CD14-positive monocyte (primary cell): ENCODE measurements around the gene CD6. TPM values are rescaled to one million over a fixed set of nuclear protein-coding genes. Genes with fewer than 3 reads are reported as not detected.

Source experiments
- DNase-seq, 3 donors: peaks; one replicate each; pipeline ENCODE4 v3.0.0-alpha.2; 2011 to 2022
- H2AFZ ChIP-seq: 2 replicates; pipeline ENCODE4 v1.6.0; 2012; ENCODE audit warnings: mild to moderate bottlenecking, low read depth, low read length, inconsistent platforms; ENCODE audit not compliant: insufficient read depth, poor library complexity, severe bottlenecking
- H3K27ac ChIP-seq, 2 donors: 1 replicate in 1 of 2; 2 replicates in 1 of 2; pipeline ENCODE4 v1.5.1; 2012 to 2013; ENCODE audit warnings: low read length in 2 of 2, control low read depth in 1 of 2, inconsistent platforms in 1 of 2, low read depth in 1 of 2, mild to moderate bottlenecking in 1 of 2
- H3K27me3 ChIP-seq, 2 donors: one replicate each; pipeline versions ENCODE4 v1.6.0 to v1.6.1; 2011 to 2013; ENCODE audit warnings: low read length in 2 of 2; ENCODE audit not compliant: control insufficient read depth in 2 of 2, insufficient read depth in 2 of 2
- H3K36me3 ChIP-seq, 2 donors: replicated peaks in 1 of 2; 1 replicate in 1 of 2; 2 replicates in 1 of 2; pipeline versions ENCODE4 v1.5.1 to v1.6.1; 2012 to 2013; ENCODE audit warnings: low read length in 2 of 2, control low read depth in 1 of 2, inconsistent platforms in 1 of 2, mild to moderate bottlenecking in 1 of 2; ENCODE audit not compliant: insufficient read depth in 2 of 2, control insufficient read depth in 1 of 2
- H3K4me1 ChIP-seq, 2 donors: 1 replicate in 1 of 2; 2 replicates in 1 of 2; pipeline versions ENCODE4 v1.5.1 to v1.6.1; 2012 to 2013; ENCODE audit warnings: low read length in 2 of 2, control low read depth in 1 of 2, inconsistent platforms in 1 of 2, mild to moderate bottlenecking in 1 of 2, moderate library complexity in 1 of 2; ENCODE audit not compliant: insufficient read depth in 2 of 2, control insufficient read depth in 1 of 2
- H3K4me2 ChIP-seq: replicated peaks from 2 replicates; pipeline ENCODE3; 2012; ENCODE audit warnings: low read length, moderate library complexity, mild to moderate bottlenecking; ENCODE audit not compliant: poor library complexity, severe bottlenecking; ENCODE audit errors: extremely low read depth
- H3K4me3 ChIP-seq, 3 experiments: fragments of 200-600 bp in 1 of 3; sonication (generic) in 1 of 3; replicated peaks in 1 of 3; 1 replicate in 2 of 3; 2 replicates in 1 of 3; pipeline ENCODE4 v1.5.1; 2011 to 2013; ENCODE audit warnings: low read length in 3 of 3, mild to moderate bottlenecking in 3 of 3, control low read depth in 2 of 3, low read depth in 2 of 3, inconsistent platforms in 1 of 3, moderate library complexity in 1 of 3
- H3K79me2 ChIP-seq: 2 replicates; pipeline ENCODE4 v1.6.0; 2012; ENCODE audit warnings: mild to moderate bottlenecking, control low read depth, inconsistent platforms, low read length, moderate library complexity; ENCODE audit not compliant: insufficient read depth
- H3K9ac ChIP-seq: 2 replicates; pipeline ENCODE4 v1.6.0; 2017; ENCODE audit warnings: low read length, mild to moderate bottlenecking; ENCODE audit not compliant: insufficient read depth, poor library complexity, severe bottlenecking
- H3K9me3 ChIP-seq, 2 donors: replicated peaks in 1 of 2; 1 replicate in 1 of 2; 2 replicates in 1 of 2; pipeline versions ENCODE4 v1.5.1 to v1.6.1; 2012 to 2013; ENCODE audit warnings: low read length in 2 of 2, control low read depth in 1 of 2; ENCODE audit not compliant: control insufficient read depth in 1 of 2, insufficient read depth in 1 of 2
- H4K20me1 ChIP-seq: 2 replicates; pipeline ENCODE4 v1.6.0; 2012; ENCODE audit warnings: mild to moderate bottlenecking, low read length, control low read depth, moderate library complexity; ENCODE audit not compliant: insufficient read depth
- H3K27ac Mint-ChIP-seq, 7 donors: one replicate each; pipeline ENCODE4 v1.8.0; 2020; ENCODE audit warnings: mild to moderate bottlenecking in 7 of 7, mixed read lengths in 7 of 7, moderate library complexity in 6 of 7, inconsistent platforms in 2 of 7
- H3K27me3 Mint-ChIP-seq, 3 donors: one replicate each; pipeline ENCODE4 v1.8.0; 2021 to 2022; ENCODE audit warnings: low read depth in 3 of 3, mild to moderate bottlenecking in 3 of 3, mixed read lengths in 3 of 3, moderate library complexity in 3 of 3, inconsistent platforms in 1 of 3
- H3K36me3 Mint-ChIP-seq, 2 donors: one replicate each; pipeline ENCODE4 v1.8.0; 2020; ENCODE audit warnings: mixed read lengths in 2 of 2, inconsistent platforms in 1 of 2, mild to moderate bottlenecking in 1 of 2
- H3K4me1 Mint-ChIP-seq: one replicate; pipeline ENCODE4 v1.8.0; 2020; ENCODE audit warnings: mild to moderate bottlenecking, mixed read lengths
- H3K4me3 Mint-ChIP-seq, 2 donors: one replicate each; pipeline ENCODE4 v1.8.0; 2020; ENCODE audit warnings: mild to moderate bottlenecking in 2 of 2, mixed read lengths in 2 of 2, moderate library complexity in 1 of 2
- H3K9me3 Mint-ChIP-seq, 7 donors: one replicate each; pipeline ENCODE4 v1.8.0; 2020 to 2022; ENCODE audit warnings: mixed read lengths in 7 of 7, mild to moderate bottlenecking in 6 of 7, moderate library complexity in 6 of 7, inconsistent platforms in 2 of 7
- CTCF ChIP-seq: fragments of 200-600 bp; IDR thresholded peaks from one replicate; pipeline ENCODE4 v1.8.0; 2022; ENCODE audit warnings: antibody characterized with exemption, mild to moderate bottlenecking
- WGBS: methylation state at CpG from one replicate; pipeline ENCODE4 v1.1.5; 2013; ENCODE audit warnings: missing lambda C conversion rate; ENCODE audit not compliant: insufficient coverage; 5-methylcytosine and 5-hydroxymethylcytosine counted together
- intact Hi-C, 2 donors: fragments of 100-400 bp; cut with micrococcal nuclease; formaldehyde crosslinking; loops; one replicate each; pipeline versions ENCODE4 v1.15.0 to v1.15.1; 2023
- polyA plus RNA-seq, 3 donors: library from polyadenylated mRNA; depleted of rRNA in 1 of 3; unstranded in 2 of 3; stranded (reverse) in 1 of 3; fragments of 300-500 nt in 2 of 3; fragments of >200 nt in 1 of 3; fragmentation: Illumina TruSeq in 2 of 3; gene quantifications; 1 replicate in 2 of 3; 2 replicates in 1 of 3; pipeline ENCODE4 v1.2.3, GENCODE V29; 2012 to 2021

CD6 gene
- polyA plus RNA-seq, 3 donors: 0.09 to 0.39 (median 0.39) TPM

GRCh38 chr11:60970890-60971289, 590 bp upstream of the CD6 start:
- peak overlapping the region; percentile 31 to 64 for H3K4me3 Mint-ChIP-seq
- H3K27ac Mint-ChIP-seq: no peak overlapping the region

GRCh38 chr11:60972182-60973030, 926 bp downstream of the CD6 start:
- H3K4me1 ChIP-seq: peaks cover 0 to 5% of the 10 kb centered on the region in 2 donors
- peaks cover 7 to 8% of the 10 kb centered on the region in 2 donors for H3K9me3 ChIP-seq
- no peaks in the 10 kb centered on the region for H4K20me1 ChIP-seq
- peaks cover 0 to 16% (median 10%) of the 10 kb centered on the region in 7 donors for H3K9me3 Mint-ChIP-seq
- H3K36me3 Mint-ChIP-seq: no peaks in the 10 kb centered on the region
- 82% methylated on average over 14 of the region's 15 CpGs for WGBS
- H3K36me3 ChIP-seq: no peaks in the 10 kb centered on the region
- no peak overlapping the region for H3K4me2 ChIP-seq
- peaks cover 0 to 19% of the 10 kb centered on the region in 2 donors for H3K27me3 ChIP-seq
- H3K79me2 ChIP-seq: no peaks in the 10 kb centered on the region
- intact Hi-C loops: no loop called here
- H2AFZ ChIP-seq: no peak overlapping the region
- H3K4me1 Mint-ChIP-seq: peaks cover 17% of the 10 kb centered on the region
- no peak overlapping the region for H3K27ac Mint-ChIP-seq
- DNase-seq: no peak
- no peak overlapping the region for H3K27ac ChIP-seq
- H3K4me3 ChIP-seq: no peak overlapping the region
- TF ChIP-seq CTCF: no peak
- peak overlapping the region; percentile 22 to 57 for H3K4me3 Mint-ChIP-seq
- H3K9ac ChIP-seq: no peak overlapping the region
- peaks cover 25 to 37% (median 28%) of the 10 kb centered on the region in 3 donors for H3K27me3 Mint-ChIP-seq

More at GRCh38 chr11:60970890-60971289, 590 bp upstream of the CD6 start:
- Histone ChIP-seq H3K9ac (no peak overlapping the region), H3K36me3 (no peaks in the 10 kb centered on the region), H3K4me2 (no peak overlapping the region), H3K27me3 (peaks cover 0 to 19% of the 10 kb centered on the region in 2 donors), H4K20me1 (no peaks in the 10 kb centered on the region), H3K4me3 (no peak overlapping the region), H3K27ac (no peak overlapping the region), H3K79me2 (no peaks in the 10 kb centered on the region), H2AFZ (no peak overlapping the region), H3K9me3 (peaks cover 7 to 8% of the 10 kb centered on the region in 2 donors), H3K4me1 (peaks cover 0 to 10% of the 10 kb centered on the region in 2 donors)
- Mint-ChIP-seq H3K27me3 (peaks cover 27 to 47% (median 31%) of the 10 kb centered on the region in 3 donors), H3K36me3 (no peaks in the 10 kb centered on the region), H3K9me3 (peaks cover 0 to 16% (median 10%) of the 10 kb centered on the region in 7 donors), H3K4me1 (peaks cover 29% of the 10 kb centered on the region)
- WGBS: 56% methylated on average over 2 of the region's 5 CpGs
- intact Hi-C loops: loop anchor here in 1 of 2 donors (1.0 kb wide), 1 partner anchor 158 kb away; no protein-coding TSS in a partner anchor
- no peak for TF ChIP-seq CTCF
- no peak for DNase-seq
